PC-9 (cell line): ENCODE measurements around the gene STC2. TPM values are rescaled to one million over a fixed set of nuclear protein-coding genes. Genes with fewer than 3 reads are reported as not detected.

Experiments used
- BruUV-seq: library from RNA; stranded (reverse); fragments of 400-500 nt; replicated peaks from 2 replicates; lab custom pipeline; 2021; lab: Mats Ljungman, UMichigan
- CTCF ChIA-PET: fragments of 300-600 bp; sonication (Branson Sonifier 250); formaldehyde crosslinking; loops from one replicate; lab custom pipeline; 2022; ENCODE audit warnings: antibody characterized with exemption; lab: Charles Lee
- POLR2A ChIA-PET: fragments of 300-600 bp; sonication (Branson Sonifier 250); formaldehyde crosslinking; loops from one replicate; lab custom pipeline; 2022; ENCODE audit warnings: antibody characterized with exemption; ENCODE audit not compliant: unreplicated experiment; lab: Charles Lee
- DNase-seq, 2 experiments: peaks; one replicate each; pipeline versions ENCODE4 v3.0.0 to v3.0.0-alpha.2; 2015 to 2022; ENCODE audit warnings: mixed read lengths in 1 of 2
- H2AFZ ChIP-seq: fragments of 200-600 bp; sonication (generic); 2 replicates; pipeline ENCODE4 v1.8.1; 2017; ENCODE audit warnings: antibody characterized with exemption
- H3F3A ChIP-seq: fragments of 200-600 bp; sonication (generic); 2 replicates; pipeline ENCODE4 v1.8.1; 2017; ENCODE audit warnings: antibody characterized with exemption, mild to moderate bottlenecking, low read depth; ENCODE audit not compliant: insufficient read depth
- H3K27ac ChIP-seq: fragments of 200-600 bp; sonication (generic); 2 replicates; pipeline ENCODE4 v1.6.1; 2016; ENCODE audit warnings: mixed run types
- H3K27me3 ChIP-seq: fragments of 200-600 bp; sonication (generic); 2 replicates; pipeline ENCODE4 v1.6.1; 2016; ENCODE audit warnings: low read depth, mixed run types; ENCODE audit not compliant: insufficient read depth
- H3K36me3 ChIP-seq: fragments of 200-600 bp; sonication (generic); 2 replicates; pipeline ENCODE4 v1.6.1; 2016; ENCODE audit warnings: low read depth, mixed run types
- H3K4me1 ChIP-seq: fragments of 200-600 bp; sonication (generic); replicated peaks from 2 replicates; pipeline ENCODE4 v1.6.1; 2016; ENCODE audit warnings: mixed run types; ENCODE audit not compliant: insufficient read depth
- H3K4me2 ChIP-seq: fragments of 200-600 bp; sonication (generic); 2 replicates; pipeline ENCODE4 v1.6.1; 2017; ENCODE audit warnings: mixed run types
- H3K4me3 ChIP-seq: fragments of 200-600 bp; sonication (generic); 2 replicates; pipeline ENCODE4 v1.6.1; 2016; ENCODE audit warnings: mixed run types
- H3K79me2 ChIP-seq: fragments of 200-600 bp; sonication (generic); 2 replicates; pipeline ENCODE4 v1.6.1; 2017; ENCODE audit warnings: low read depth, mixed run types
- H3K9me2 ChIP-seq: fragments of 200-600 bp; sonication (generic); 2 replicates; pipeline ENCODE4 v1.8.1; 2017; ENCODE audit warnings: mild to moderate bottlenecking; ENCODE audit not compliant: insufficient read depth
- H3K9me3 ChIP-seq: fragments of 200-600 bp; sonication (generic); 2 replicates; pipeline ENCODE4 v1.8.1; 2016; ENCODE audit warnings: low read depth; ENCODE audit not compliant: insufficient read depth
- H4K20me1 ChIP-seq: fragments of 200-600 bp; sonication (generic); 2 replicates; pipeline ENCODE4 v1.8.1; 2017; ENCODE audit not compliant: insufficient read depth
- CTCF ChIP-seq: fragments of 200-600 bp; sonication (generic); conservative IDR thresholded peaks from 2 replicates; pipeline ENCODE4 v1.6.1; 2017; ENCODE audit warnings: mixed run types, antibody characterized with exemption, mild to moderate bottlenecking, moderate library complexity
- EZH2 ChIP-seq: fragments of 200-600 bp; sonication (generic); IDR thresholded peaks from 2 replicates; pipeline ENCODE4 v1.8.0; 2017; ENCODE audit warnings: antibody characterized with exemption, low read depth
- intact Hi-C: fragments of 100-400 bp; cut with micrococcal nuclease; formaldehyde crosslinking; loops from one replicate; pipeline ENCODE4 v1.10.0; 2022; ENCODE audit not compliant: unreplicated experiment
- total RNA-seq: library from RNA; stranded (reverse); gene quantifications from 2 replicates; pipeline ENCODE4 v1.2.3, GENCODE V29; 2021

The STC2 gene
- total RNA-seq, 1 experiment from 2014 or later = 63.5 TPM

GRCh38 chr5:173315495-173316338, 12.5 kb downstream of the STC2 start:
- Histone ChIP-seq H3K4me3 (no peak overlapping the region), H3K4me1 (peaks cover 14% of the 10 kb centered on the region; the same call in 1 of the 2 replicates), H3K79me2 (0 out of 2 replicates have a peak, but pooled peaks cover 4% of the 10 kb centered on the region), H3K9me3 (no peaks in the 10 kb centered on the region), H3K9me2 (no peaks in the 10 kb centered on the region), H3K27ac (peak overlapping the region; percentile 50), H3F3A (peaks cover 83% of the 10 kb centered on the region), H3K36me3 (peaks cover 40% of the 10 kb centered on the region), H4K20me1 (peaks cover 29% of the 10 kb centered on the region), H3K27me3 (no peaks in the 10 kb centered on the region), H2AFZ (no peak overlapping the region), H3K4me2 (0 out of 2 replicates have a peak overlapping the region, but pooled peaks have one; percentile 5)
- intact Hi-C loops = no loop called here
- peak in 1 of 2 experiments; percentile 72 for DNase-seq
- ChIA-PET POLR2A (no interaction called here), CTCF (no interaction called here)
- BruUV-seq = no TSS peak
- no peak for TF ChIP-seq EZH2
- no peak for TF ChIP-seq CTCF

DNA sequence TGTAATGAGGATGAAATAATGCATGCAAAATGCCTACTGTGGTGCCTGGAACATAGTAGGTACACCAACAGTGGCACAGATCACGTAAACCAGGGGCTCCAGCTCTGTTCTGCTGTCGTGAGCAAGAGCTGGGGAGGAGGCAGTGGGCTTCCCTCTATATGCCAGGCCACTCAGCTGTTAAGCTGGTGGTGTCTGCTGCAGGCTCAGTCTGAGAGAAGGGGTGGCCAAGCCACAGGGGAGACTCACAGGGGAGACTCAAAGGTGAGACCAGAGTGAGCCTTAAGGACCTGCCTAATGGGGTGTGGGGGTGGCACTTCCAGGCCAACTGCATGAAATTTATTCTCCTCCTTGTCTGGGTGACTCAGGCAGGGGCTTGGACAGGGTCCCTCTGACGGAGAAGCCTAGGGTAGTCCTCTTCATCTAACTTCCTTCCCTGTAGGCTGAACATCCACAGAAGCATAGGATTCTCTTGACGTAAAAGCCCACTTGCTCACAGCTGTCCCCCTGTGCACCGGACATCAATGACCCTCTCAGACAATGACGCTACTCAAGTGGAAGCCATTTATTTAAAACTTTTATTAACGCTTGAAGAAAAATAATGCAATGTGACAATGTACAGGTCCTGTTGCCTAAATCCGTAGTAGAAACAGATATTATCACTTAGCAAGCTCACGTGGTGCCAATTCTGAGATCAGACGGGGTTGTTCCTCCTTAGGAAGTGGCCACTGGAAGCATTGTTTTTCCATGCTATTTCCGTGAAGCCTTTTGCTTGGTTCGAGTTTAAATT, 13.9 kb downstream of the STC2 start:
- POLR2A ChIA-PET = no interaction called here
- intact Hi-C loops = no loop called here

More for the DNA sequence above, 13.9 kb downstream of the STC2 start:
- Histone ChIP-seq H3K27me3 (no peaks in the 10 kb centered on the region), H3K36me3 (peaks cover 27% of the 10 kb centered on the region), H4K20me1 (peaks cover 17% of the 10 kb centered on the region), H3K9me3 (no peaks in the 10 kb centered on the region), H3K79me2 (0 out of 2 replicates have a peak, but pooled peaks cover 1% of the 10 kb centered on the region), H3K4me3 (no peak overlapping the region), H3K9me2 (no peaks in the 10 kb centered on the region), H3F3A (peaks cover 69% of the 10 kb centered on the region), H3K27ac (no peak overlapping the region), H2AFZ (no peak overlapping the region), H3K4me1 (peaks cover 17% of the 10 kb centered on the region; the same call in 1 of the 2 replicates), H3K4me2 (no peak overlapping the region)
- CTCF ChIA-PET = no interaction called here
- peak in 1 of 2 experiments; percentile 33 for DNase-seq
- no TSS peak for BruUV-seq
- TF ChIP-seq CTCF (no peak), EZH2 (no peak)
